ENCODE measurements around the gene EYS.

The EYS gene

DNA sequence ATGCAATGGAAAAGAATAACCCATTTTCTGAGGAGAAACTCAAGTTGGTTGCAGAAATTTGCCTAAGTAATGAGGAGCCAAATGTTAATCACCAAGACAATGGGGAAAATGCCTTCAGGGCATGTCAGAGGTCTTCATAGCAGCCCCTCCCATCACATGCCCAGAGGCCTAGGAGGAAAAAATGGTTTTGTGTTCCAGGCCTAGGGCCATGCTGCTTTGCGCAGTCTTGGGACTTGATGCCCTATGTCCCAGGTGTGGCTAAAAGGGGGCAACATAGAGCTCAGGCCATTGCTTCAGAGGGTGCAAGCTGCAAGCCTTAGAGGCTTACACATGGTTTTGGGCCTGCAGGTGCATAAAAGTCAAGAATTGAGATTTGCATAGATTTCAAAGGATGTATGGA, 485.9 kb downstream of the EYS start:
- DNase-seq (ENCODE audit: low read depth in 2 of 2) = no peak

DNA sequence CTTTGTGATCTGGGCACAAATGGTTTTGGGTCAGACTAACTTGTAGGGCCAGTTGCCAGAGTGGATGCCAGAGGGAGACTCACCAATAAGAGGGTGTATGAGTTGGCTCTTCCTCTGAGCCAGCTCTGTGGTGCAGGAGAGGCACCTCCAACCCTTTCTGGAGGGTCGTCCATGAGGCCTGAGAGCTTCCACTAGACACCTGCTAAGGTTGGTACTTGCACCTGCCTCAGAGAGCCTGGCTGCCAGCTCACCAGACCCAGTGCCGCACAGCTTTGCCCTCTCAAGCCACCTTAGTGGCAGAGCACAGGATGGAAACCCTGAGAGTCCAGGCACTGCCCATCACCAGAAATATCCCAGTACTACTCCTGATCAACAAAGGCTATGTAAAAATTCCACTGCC, 504.3 kb downstream of the EYS start:
- DNase-seq (ENCODE audit: low read depth in 2 of 2) = no peak

DNA sequence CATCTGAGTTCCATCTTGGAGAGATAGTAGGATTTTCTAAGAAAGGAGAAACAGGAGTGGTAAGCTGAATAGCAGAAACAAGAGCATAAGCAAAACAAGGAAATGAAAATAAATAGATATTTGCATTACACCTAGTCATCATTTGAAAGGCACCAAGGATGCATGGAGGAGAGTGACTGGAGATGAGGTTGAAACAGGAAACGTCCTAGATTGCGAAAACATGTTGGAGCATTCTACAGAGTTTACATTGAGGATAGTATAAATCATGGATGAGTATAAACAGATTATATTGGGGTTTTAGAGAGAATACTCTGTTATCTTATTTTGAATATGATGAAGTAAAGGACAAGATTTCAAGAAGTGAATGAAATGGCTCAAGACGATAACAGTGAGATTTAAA, 507.3 kb downstream of the EYS start:
- DNase-seq (ENCODE audit: low read depth in 2 of 2) = no peak

DNA sequence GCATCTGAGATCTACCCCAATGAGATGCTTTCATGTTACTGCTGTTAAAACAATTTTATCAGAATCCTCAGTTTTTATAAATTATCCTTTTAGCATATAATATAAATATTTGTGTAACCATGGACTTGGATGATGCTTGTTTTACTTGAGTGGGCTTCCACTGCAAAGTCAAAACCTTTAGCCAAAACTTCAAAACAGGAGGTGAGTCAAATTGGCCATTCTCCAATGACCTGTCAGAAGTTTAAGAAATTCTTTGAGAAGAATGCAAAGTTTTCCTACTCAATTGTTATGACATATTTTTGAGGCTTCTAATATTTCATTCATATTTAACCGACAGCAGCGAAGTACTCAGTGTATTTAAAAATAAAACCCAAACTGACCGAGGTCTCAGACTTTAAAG, 507.9 kb downstream of the EYS start:
- no peak for DNase-seq (ENCODE audit: low read depth in 2 of 2)

DNA sequence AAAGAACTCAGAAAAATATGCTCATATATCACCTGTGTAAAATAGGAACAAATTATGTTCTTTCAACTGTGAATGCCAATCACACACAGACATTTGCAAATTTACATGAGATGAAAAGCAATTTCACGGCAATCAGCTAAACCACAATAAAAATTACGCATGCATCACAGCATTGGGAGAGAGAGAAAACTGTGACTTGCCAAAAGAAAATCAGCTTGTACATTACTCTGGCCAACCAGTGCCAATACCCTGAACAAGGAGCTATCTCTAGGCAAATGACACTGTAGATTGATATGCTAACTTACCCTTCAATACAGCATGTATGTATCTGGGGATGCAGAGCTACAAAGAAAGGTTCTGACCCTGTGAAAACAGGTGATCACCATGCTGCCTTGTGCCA, 515.6 kb downstream of the EYS start:
- DNase-seq (ENCODE audit: low read depth in 2 of 2) = no peak

DNA sequence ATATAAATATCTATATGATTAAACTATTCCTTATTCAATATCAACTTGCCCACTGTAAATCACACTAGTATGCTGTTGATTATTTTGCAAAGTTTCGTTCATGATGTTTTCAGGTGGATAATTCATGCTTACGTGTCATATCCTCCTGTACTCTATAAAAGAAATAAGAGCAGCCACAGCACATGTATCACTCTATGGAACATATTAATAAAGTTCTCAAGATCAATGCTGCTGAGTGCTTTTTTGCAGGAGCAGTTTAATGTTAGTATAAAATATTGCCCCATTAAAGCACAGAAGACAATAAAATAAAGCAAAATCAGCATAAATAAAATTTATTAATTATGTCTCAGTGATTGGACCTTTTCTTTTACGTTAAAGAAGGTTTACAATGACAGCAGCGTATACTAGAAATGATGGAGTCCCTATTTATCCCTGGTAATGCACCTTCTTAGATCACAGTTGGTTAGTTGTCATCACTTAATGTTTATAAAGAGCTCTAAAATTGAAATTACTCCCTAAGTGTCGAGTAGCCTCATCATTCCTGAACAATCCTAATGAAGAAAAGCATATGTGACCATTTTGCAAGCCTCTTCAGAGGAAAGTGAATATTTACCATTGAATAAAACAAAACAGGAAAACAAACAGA, 517.7 kb downstream of the EYS start:
- no peak for DNase-seq (ENCODE audit: low read depth in 2 of 2)

DNA sequence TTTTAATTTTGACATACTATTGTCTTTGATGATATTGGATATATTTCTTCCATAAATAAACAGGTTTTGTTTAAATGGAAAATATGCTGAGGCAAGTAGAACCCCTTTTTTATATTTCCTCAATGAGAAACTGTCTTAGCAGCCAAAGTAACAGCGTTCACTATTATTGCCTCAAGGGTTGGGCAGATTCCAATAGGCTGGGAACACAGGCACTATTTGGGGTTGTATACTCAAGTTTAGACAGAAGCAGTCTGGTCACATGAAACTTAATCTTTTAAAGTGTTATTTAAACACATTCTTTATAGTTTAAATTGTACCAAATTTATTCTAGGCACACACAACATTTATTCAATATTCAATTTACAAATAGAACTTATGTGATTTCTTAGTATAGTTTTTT, 520.2 kb downstream of the EYS start:
- no peak for DNase-seq (ENCODE audit: low read depth in 2 of 2)

DNA sequence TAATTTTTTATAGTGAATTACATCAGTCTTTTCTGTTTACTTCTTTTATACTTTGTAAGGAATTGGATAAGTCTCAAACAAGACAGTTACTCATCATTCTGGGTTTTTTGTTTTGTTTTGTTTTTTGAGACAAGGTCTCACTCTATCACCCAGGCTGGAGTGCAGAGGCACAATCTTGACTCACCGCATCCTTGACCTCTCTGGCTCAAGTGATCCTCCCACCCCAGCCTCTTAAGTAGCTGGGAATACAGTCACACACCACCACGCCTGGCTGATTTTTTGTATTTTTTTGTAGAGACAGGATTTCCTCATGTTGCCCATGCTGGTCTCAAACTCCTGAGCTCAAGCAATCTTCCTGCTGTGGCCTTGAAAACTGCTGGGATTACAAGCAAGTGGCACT, 524.3 kb downstream of the EYS start:
- no peak for DNase-seq (ENCODE audit: low read depth in 2 of 2)

DNA sequence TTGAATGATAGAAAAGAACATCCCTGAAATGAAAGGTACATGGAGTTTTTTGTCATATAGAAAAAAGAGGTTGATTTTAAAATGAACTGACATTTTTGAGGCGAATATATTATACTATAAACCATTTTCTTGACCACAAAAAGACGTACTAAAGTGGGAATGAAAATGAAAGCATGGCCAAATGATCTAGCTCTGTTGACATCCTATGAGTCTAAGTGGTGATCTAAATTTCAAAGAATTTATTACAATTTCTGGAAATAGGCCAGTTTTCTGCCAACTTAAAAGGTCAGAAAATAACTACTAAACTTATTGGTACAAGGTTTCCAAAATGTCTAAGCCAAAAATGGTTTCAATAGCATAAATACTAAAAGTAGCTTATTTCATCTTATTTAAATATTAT, 536.8 kb downstream of the EYS start:
- DNase-seq (ENCODE audit: low read depth in 2 of 2) = no peak

DNA sequence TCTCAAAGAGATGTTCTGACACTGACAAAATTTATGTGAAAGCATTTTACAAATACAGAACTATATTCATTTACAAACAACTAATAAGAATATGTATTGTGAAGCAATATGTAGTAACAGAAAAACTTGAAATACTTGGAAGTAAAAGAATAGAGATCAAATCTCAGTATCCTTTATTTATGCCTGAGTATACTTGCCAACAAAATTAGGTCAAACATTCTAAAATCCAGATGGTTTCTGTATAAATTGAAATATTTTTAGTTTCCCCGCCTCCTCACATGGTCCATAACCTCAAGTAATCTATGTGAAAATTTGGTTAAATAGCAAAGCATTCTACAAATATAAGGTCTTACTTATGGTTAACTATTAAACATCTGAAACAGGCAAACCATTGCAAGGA, 545.4 kb downstream of the EYS start:
- no peak for DNase-seq (ENCODE audit: low read depth in 2 of 2)

DNA sequence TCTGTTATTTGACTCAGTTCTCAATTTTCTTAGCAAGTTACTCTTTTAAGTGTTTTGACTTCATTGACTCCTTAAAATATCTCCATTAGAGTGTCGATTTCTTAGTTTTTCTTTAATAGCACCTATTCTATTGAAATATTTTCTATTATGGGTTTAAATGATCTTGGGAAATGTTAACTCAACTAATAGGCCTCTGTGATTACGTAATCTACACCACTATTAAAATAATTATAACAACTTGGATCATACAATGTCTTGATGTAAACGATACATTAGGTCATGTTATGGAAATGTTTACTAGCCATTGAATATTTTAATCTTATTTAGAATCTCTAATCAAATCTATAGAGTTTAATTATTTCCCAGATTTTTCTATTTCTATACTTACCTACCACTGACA, 550.0 kb downstream of the EYS start:
- no peak for DNase-seq (ENCODE audit: low read depth in 2 of 2)

DNA sequence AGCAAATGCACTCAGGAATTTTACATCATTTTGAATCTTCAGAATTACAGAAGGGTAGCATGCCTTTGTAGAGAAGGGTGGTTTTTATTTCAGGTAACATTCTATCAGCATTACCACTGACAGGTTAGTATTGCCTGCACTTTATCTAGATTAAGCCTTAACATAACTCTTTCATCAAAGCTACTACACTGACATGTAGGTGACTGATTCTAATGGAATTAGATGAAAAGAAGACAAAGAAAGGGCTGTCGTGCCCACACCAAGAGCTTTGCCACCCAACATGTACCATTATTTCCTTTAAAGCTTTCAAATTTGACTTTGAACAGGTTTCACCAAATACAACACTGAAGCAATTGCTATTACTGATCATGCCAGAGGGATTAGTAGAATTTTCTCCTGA, 551.9 kb downstream of the EYS start:
- DNase-seq (ENCODE audit: low read depth in 2 of 2) = no peak

DNA sequence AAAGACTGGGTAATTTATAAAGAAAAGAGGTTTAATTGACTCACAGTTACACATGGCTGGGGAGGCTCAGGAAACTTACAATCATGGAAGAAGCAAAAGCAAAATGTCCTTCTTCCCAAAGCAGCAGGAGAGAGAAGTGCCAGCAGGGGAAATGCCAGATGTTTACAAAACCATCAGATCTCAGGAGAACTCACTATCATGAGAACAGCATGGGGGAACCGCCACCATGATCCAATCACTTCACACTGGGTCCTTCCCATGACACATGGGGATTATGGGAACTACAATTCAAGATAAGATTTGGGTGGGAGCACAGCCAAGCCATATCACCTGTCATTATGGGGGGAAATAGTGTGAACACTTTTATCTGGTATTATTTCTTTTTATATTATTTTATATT, 557.2 kb downstream of the EYS start:
- DNase-seq (ENCODE audit: low read depth in 2 of 2) = no peak

DNA sequence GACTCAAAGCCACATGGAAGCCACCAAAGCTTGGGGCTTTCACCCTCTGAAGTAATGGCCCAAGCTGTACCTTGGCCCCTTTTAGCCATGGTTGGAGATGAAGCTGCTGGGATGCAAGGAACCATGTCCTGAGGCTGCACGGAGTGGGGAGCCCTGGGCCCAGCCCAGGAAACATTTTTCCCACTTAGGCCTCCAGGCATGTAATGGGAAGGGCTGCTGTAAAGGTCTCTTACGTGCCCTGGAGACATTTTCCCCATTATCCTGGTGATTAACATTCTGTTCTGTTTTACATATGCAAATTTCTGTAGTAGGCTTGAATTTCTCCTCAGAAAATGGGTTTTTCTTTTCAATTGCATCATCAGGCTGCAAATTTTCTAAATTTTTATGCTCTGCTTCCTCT, 558.2 kb downstream of the EYS start:
- no peak for DNase-seq (ENCODE audit: low read depth in 2 of 2)

DNA sequence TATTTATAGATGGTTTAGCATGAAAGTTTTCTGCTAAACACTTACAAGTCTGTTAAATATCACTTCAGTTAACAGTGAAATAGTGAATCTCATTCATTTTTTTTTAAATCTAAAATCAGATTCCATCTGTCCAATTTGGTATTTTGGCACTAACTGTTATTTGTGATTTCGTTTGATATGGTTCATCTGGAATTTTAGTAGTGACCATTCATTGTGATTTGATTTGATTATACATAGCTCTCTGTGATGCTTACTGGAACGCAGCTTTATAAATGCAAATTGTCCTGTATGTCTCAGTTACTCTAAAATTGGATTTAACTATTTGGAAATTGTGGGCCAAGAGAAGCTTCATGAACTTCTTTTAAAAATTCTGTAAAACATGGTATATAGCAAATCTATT, 571.5 kb downstream of the EYS start:
- no peak for DNase-seq (ENCODE audit: low read depth in 2 of 2)

DNA sequence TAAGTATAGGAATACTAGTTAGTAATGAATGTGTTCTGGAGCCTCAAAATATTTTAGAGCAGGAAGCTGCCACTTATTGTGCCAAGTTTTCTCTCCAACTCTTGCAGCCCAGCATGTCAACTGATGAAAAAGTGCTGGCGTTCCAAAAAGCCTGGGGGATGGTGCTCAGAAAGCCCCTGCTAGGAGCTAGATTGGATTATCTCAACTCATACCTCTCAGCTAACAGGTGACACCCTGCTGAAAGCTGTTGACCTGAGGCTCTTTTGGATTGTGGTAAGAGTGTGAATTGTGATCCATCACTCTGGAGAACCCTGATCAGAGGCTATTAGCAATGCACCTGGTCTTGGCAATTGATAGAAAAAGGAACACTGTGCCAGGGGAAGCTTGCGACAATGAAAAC, 580.4 kb downstream of the EYS start:
- DNase-seq (ENCODE audit: low read depth in 2 of 2) = no peak

DNA sequence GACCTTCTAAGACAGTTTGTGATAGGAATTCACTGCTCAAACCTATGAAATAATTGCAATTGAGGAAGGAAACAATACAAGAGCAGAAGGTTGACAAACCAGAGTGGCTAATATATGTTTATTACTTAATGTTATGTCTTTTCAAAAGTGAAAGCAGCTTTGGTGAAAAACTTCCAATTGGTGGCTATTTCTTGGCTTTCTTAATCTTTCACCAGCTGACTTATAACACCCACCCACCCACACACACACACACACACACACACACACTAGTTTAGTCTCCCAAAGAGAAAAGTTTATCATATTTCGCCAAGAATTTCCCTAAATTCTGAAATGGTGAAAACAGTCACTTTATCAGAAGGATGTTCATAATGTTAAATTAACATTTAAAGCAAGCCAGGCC, 583.5 kb downstream of the EYS start:
- DNase-seq (ENCODE audit: low read depth in 2 of 2) = no peak

DNA sequence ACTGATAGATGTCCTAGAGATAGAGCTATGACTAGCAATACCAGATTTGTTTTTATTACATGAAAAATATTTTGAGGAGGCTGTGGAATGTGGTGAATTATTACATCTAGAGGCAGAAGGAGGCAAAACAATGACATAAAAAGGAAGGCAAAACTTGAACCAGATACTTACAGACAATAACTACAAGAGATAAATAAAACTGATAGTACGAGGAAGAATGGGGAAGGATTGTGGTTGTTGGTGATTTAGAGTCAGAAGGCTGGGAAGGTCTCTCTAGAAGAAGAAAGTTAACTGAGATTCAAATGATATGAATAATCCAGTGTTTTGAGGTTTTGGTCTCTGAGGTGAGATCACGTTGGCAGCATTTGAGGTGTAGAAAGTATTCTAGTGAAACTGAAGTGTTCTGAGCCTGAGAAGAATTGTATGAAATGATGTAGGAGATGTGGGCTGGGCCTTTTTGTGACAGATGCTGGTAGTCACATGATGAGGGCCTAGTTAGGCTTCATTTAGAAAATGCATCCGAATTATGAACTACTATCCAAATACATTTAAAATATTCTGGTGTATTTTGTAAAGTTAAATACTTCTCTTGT, 589.1 kb downstream of the EYS start:
- DNase-seq (ENCODE audit: low read depth in 2 of 2) = no peak

DNA sequence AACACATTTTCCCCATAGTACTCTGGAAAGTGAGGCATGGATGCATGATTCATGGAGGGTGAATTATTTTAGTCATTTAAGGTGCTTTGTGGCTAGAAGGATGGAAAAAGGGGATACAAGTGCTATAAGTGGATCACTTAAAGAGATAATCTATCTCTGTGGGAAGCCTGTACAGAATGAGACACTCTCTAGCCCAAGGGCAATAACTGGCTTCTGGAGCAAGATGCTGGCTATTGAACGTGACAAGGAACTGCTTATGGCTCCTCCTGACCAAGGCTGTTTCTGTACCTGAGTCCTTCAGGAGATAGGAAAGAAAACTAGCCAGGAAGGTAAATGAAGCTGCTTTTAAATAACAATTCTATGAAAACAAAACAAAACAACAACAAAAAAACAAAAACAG, 590.7 kb downstream of the EYS start:
- DNase-seq (ENCODE audit: low read depth in 2 of 2) = no peak

DNA sequence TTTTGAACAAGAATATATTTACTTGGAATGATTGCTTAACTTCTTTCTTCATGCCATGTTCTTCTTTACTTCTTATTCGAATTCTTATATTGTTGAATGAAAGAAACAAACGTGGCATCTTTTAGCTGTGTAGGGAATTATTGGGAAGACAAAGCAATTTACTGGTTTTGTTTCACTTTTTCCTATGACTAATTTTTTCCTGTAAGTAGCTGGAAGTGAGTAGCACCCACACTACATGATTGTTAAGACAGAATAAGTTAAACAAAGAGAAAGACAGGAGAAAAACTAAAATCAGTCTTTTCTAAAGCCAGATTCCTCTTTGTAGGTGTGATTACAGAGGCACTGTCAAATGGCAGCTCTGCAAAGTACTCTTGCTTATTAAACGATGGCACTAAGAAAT, 593.4 kb downstream of the EYS start:
- no peak for DNase-seq (ENCODE audit: low read depth in 2 of 2)

DNA sequence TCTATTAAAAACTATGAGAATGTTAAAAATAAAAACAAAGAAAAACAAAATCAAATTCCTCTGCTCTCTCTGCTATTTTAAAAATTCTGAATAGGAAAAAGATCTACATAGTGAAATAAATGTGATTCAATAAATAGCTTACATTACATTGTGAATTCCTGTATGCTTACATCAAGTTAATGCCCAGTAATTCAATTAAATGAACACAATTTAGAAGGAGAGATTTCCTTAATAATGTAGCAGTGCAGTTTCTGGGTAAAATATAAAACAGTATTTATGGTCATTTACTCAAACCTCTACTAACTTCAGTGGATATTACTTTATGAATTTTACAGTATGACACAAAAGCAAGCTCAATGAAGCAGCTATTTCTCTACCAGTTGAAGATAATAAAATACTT, 594.6 kb downstream of the EYS start:
- no peak for DNase-seq (ENCODE audit: low read depth in 2 of 2)

DNA sequence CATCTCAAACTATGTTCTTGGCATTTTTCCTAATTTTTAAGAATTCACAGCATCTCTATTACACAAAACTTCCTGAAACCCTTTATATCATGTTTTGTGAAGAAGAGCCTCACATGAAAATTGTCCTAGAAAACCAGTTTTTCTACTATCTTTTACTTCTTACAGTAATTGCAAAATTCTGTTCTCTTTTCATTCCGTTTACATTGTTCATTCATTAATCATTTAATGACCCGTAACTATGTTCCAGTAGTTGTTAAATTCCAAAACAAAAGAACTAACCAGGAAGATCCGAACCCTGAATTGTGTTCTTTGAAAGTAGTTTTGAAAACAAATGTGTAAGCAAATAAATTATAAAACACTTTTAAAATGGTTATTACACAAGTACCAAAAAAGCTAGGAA, 597.0 kb downstream of the EYS start:
- DNase-seq (ENCODE audit: low read depth in 2 of 2) = no peak

DNA sequence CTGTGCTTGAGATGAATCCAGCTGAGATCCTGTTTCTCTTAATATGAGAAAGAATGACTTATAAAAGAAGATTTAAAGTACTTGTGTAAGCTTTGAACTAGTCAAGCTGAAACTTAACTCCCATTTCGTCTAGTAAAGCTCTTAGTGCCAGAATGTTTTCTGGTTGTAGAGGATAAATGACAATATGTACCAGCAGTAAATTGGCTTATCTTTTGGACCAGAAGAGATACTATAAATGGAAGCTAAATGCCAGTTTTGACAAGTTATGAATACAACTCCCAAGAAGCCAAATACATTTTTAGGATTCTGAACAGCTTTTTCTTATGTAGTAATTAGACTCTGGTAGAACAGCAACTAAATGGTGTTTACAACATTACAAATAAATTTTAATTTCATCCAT, 608.7 kb downstream of the EYS start:
- DNase-seq (ENCODE audit: low read depth in 2 of 2) = no peak

DNA sequence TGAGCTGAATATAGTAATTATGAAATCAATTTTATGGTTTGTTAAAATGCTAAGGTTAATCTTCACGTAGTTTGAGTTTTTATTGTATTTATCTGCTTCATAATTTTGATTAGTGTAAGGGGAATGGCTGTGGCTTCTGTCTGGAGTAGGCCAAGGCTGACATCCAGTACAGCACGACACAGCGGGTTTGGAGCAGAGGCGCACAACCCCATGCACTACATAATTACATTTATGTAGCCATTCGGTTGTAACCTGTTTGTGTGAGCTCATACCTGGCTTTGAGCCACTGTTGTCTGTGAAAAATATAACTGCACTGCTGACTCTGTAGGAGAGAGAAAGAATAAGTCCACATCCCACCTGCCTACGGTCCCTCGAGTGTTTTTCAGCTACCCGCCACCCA, 615.5 kb downstream of the EYS start:
- DNase-seq (ENCODE audit: low read depth in 2 of 2) = no peak
